WERI-Rb-1 (cell line): ENCODE data around the gene SNAP25.

Experiments used
- DNase-seq: peaks from one replicate; pipeline ENCODE4 v3.0.0-alpha.2; 2020
- H3K27ac ChIP-seq: fragments of 250-450 bp; sonication (Bioruptor Pico); 2 replicates; pipeline ENCODE4 v1.5.1; 2020; ENCODE audit warnings: mild to moderate bottlenecking, moderate library complexity
- H3K27me3 ChIP-seq: fragments of 250-450 bp; sonication (Bioruptor Pico); 2 replicates; pipeline ENCODE4 v1.5.1; 2021; ENCODE audit warnings: mild to moderate bottlenecking, low read depth, moderate library complexity; ENCODE audit not compliant: insufficient read depth, severe bottlenecking
- H3K36me3 ChIP-seq: fragments of 250-450 bp; sonication (Bioruptor Pico); 2 replicates; pipeline ENCODE4 v1.5.1; 2020; ENCODE audit warnings: mild to moderate bottlenecking, moderate library complexity
- H3K4me3 ChIP-seq: 2 replicates; pipeline ENCODE4 v1.5.1; 2011; ENCODE audit warnings: low read depth, mild to moderate bottlenecking, control low read depth, low read length
- H3K9me3 ChIP-seq: fragments of 250-450 bp; sonication (Bioruptor Pico); 2 replicates; pipeline ENCODE4 v1.5.1; 2021; ENCODE audit warnings: mild to moderate bottlenecking, moderate library complexity; ENCODE audit not compliant: severe bottlenecking
- TF ChIP-seq, protein P1 (sequence below): IDR thresholded peaks from 2 replicates; pipeline ENCODE4 v1.5.1; 2011; ENCODE audit warnings: low read depth, mild to moderate bottlenecking, control low read depth, inconsistent platforms, low read length

The SNAP25 gene

GRCh38 chr20:10288421-10288820 is 69.8 kb downstream of the SNAP25 start:
- Histone ChIP-seq H3K9me3 (no peaks in the 10 kb centered on the region), H3K4me3 (no peak overlapping the region), H3K27me3 (no peaks in the 10 kb centered on the region), H3K36me3 (no peaks in the 10 kb centered on the region; the same call in 1 of the 2 replicates), H3K27ac (no peak overlapping the region)
- TF ChIP-seq, protein P1, sequence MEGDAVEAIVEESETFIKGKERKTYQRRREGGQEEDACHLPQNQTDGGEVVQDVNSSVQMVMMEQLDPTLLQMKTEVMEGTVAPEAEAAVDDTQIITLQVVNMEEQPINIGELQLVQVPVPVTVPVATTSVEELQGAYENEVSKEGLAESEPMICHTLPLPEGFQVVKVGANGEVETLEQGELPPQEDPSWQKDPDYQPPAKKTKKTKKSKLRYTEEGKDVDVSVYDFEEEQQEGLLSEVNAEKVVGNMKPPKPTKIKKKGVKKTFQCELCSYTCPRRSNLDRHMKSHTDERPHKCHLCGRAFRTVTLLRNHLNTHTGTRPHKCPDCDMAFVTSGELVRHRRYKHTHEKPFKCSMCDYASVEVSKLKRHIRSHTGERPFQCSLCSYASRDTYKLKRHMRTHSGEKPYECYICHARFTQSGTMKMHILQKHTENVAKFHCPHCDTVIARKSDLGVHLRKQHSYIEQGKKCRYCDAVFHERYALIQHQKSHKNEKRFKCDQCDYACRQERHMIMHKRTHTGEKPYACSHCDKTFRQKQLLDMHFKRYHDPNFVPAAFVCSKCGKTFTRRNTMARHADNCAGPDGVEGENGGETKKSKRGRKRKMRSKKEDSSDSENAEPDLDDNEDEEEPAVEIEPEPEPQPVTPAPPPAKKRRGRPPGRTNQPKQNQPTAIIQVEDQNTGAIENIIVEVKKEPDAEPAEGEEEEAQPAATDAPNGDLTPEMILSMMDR: no peak
- no peak for DNase-seq

GRCh38 chr20:10288954-10289646 is 70.5 kb downstream of the SNAP25 start:
- TF ChIP-seq, protein P1: no peak
- Histone ChIP-seq H3K36me3 (no peaks in the 10 kb centered on the region; the same call in 1 of the 2 replicates), H3K4me3 (no peak overlapping the region), H3K9me3 (no peaks in the 10 kb centered on the region), H3K27me3 (no peaks in the 10 kb centered on the region), H3K27ac (no peak overlapping the region)
- DNase-seq: no peak

- Histone ChIP-seq H3K27me3 (no peaks in the 10 kb centered on the region), H3K9me3 (no peaks in the 10 kb centered on the region), H3K36me3 (no peaks in the 10 kb centered on the region; the same call in 1 of the 2 replicates), H3K4me3 (no peak overlapping the region), H3K27ac (no peak overlapping the region)
- TF ChIP-seq, protein P1: no peak
- DNase-seq: no peak
These were observed 73.1 kb downstream of the SNAP25 start for GRCh38 chr20:10291568-10292248.

DNA sequence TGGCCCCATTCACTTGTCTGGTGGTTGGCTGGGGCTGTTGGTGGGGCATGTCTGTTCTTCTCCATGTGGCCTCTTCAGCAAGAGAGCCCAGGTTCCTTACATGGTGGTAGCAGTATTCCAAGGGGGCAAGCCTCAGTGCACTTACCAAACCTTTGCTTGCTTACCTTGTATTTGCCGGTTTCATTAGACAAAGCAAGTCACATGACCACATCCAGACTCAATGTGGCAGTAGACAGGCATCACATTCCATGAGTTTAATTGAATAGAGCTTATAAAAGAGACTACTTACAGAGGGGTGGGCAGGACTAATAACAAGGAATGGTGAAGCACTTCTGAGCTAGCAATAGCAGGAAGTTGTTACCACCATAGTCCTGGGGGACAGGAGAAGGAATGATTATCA is 78.6 kb downstream of the SNAP25 start:
- peaks cover 9% of the 10 kb centered on the region for H3K36me3 ChIP-seq
- H3K9me3 ChIP-seq: no peaks in the 10 kb centered on the region
- DNase-seq: no peak
- no peak overlapping the region for H3K27ac ChIP-seq
- H3K27me3 ChIP-seq: no peaks in the 10 kb centered on the region
- no peak overlapping the region for H3K4me3 ChIP-seq
- TF ChIP-seq, protein P1: no peak

DNA sequence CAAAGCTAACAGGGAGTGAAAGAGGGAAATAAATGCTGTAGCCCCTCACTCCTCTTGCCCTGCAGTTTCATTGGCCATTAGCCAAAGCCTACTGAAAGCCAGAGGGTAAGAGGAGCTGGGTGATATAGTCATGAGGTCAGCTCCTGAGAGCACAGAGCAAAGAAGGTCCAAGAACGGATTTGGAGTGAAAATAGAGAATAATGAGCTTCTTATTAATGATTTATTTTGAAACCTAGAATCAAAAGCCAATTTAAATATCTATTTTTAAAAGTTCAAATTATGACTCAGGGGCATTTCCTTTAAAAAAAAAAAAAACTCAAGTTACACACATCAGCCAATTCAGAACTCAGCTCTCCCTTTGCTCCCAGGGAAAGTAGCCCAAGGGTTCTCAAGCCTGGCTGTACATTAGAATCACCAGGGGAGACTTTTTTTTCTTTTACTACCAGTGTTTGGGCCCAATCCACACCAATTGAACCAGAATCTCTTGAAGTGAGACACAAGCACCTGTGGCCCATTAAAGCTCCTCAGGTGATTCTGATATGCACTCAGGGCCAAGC is 79.1 kb downstream of the SNAP25 start:
- Histone ChIP-seq H3K27me3 (no peaks in the 10 kb centered on the region), H3K4me3 (no peak overlapping the region), H3K36me3 (peaks cover 9% of the 10 kb centered on the region), H3K9me3 (no peaks in the 10 kb centered on the region), H3K27ac (no peak overlapping the region)
- TF ChIP-seq, protein P1: no peak
- DNase-seq: no peak
